ENCODE data around the gene ANTXRL. TPM values are rescaled to one million over a fixed set of nuclear protein-coding genes. Genes with fewer than 3 reads are reported as not detected.
"Not testable (repeated sequence)": the region's sequence is repeated elsewhere in the genome, so short reads cannot be mapped to it uniquely, and the experiment has no call there.

Gene ANTXRL
- total RNA-seq, 1 donor from 2014 or later, result not detected

DNA sequence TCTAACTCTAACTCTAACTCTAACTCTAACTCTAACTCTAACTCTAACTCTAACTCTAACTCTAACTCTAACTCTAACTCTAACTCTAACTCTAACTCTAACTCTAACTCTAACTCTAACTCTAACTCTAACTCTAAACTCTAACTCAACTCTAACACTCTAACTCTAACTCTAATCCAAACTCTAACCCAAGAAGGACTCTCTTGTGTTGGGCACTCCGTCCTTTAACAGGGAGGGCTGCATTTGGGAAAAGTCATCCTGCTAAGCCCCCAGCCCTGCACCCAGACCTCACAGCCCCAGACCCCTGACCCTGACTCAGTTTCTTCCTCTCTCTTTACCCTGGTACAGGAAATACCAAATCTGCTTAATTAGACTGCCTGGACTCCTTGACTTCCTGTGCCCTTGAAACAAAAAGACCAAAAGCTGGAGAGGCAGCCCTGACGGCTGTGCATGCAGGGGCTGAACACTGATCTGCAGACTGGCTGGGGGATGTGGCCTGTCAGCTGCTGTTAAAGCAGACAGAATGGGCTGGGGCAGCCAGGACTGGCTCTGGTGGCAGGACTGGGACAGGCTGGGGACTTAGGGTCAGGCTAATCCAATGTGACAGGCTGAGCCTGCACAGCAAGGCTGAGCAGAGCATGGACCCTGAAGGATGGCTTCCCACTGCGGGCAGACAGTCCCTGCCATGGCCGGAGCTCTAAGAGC lies 14.8 kb upstream of the ANTXRL start:
- not testable (repeated sequence) for H3K9ac ChIP-seq (ENCODE audit: low read length); DNase-seq (ENCODE audit: low read depth); H3K4me2 ChIP-seq (ENCODE audit: low read length); FAIRE-seq; H3K36me3 Mint-ChIP-seq (ENCODE audit: low read depth, unreplicated experiment); H3K4me3 Mint-ChIP-seq (ENCODE audit: unreplicated experiment); H3K9me3 Mint-ChIP-seq (ENCODE audit: unreplicated experiment); H3K36me3 ChIP-seq (ENCODE audit: insufficient read depth, low read length); H3K4me3 ChIP-seq (ENCODE audit: insufficient read depth, low read depth, low read length); H4K20me1 ChIP-seq (ENCODE audit: insufficient read depth, low read length); H3K4me1 Mint-ChIP-seq (ENCODE audit: low read depth, unreplicated experiment); H3K27ac Mint-ChIP-seq (ENCODE audit: unreplicated experiment); H3K4me1 ChIP-seq (ENCODE audit: insufficient read depth, low read length); H3K9me3 ChIP-seq (ENCODE audit: insufficient read depth, low read depth, low read length); H2AFZ ChIP-seq (ENCODE audit: low read depth, low read length); H3K27ac ChIP-seq (ENCODE audit: low read depth, low read length); H3K79me2 ChIP-seq (ENCODE audit: insufficient read depth, low read length); H3K27me3 ChIP-seq (ENCODE audit: insufficient read depth, low read length)
- peaks cover 29% of the 10 kb centered on the region for H3K27me3 Mint-ChIP-seq (ENCODE audit: low read depth, unreplicated experiment)

DNA sequence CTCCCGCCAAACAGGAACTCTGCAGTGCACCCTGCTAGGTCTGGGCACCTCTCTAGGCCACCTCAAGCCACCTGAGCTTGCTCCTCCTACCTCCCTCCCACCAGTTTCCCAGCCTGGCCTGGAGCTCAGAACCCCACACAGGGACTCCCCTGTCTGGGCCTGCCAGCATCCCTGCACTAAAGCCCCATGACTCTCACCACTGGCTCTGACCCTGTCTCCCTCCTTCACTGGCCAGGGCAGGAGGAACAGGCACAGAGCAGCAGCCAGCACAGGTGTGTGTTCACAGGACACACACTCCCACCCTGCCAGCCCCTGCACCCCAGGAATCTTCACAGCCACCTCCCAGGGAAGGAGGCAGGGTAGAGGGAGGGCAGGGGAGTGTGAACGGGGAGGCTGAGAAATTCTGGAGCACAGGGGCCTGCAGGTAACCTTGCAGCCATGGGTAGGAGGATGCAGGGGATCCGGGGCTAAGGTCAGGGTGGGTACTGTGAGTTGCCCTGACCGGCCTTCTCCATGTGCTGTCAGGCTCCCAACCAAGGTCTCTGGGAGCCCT lies 13.9 kb upstream of the ANTXRL start:
- Mint-ChIP-seq H3K27me3 (ENCODE audit: low read depth, unreplicated experiment) (peaks cover 30% of the 10 kb centered on the region), H3K4me3 (ENCODE audit: unreplicated experiment) (no peak overlapping the region), H3K27ac (ENCODE audit: unreplicated experiment) (no peak overlapping the region), H3K36me3 (ENCODE audit: low read depth, unreplicated experiment) (no peaks in the 10 kb centered on the region), H3K9me3 (ENCODE audit: unreplicated experiment) (no peaks in the 10 kb centered on the region), H3K4me1 (ENCODE audit: low read depth, unreplicated experiment) (peaks cover 9% of the 10 kb centered on the region)
- Histone ChIP-seq H3K36me3 (ENCODE audit: insufficient read depth, low read length) (no peaks in the 10 kb centered on the region), H4K20me1 (ENCODE audit: insufficient read depth, low read length) (no peaks in the 10 kb centered on the region), H3K4me1 (ENCODE audit: insufficient read depth, low read length) (no peaks in the 10 kb centered on the region), H3K79me2 (ENCODE audit: insufficient read depth, low read length) (no peaks in the 10 kb centered on the region), H2AFZ (ENCODE audit: low read depth, low read length) (no peak overlapping the region), H3K9ac (ENCODE audit: low read length) (no peak overlapping the region), H3K27me3 (ENCODE audit: insufficient read depth, low read length) (peaks cover 3% of the 10 kb centered on the region), H3K9me3 (ENCODE audit: insufficient read depth, low read depth, low read length) (no peaks in the 10 kb centered on the region), H3K4me2 (ENCODE audit: low read length) (no peak overlapping the region), H3K4me3 (ENCODE audit: insufficient read depth, low read depth, low read length) (no peak overlapping the region), H3K27ac (ENCODE audit: low read depth, low read length) (no peak overlapping the region)
- DNase-seq (ENCODE audit: low read depth), result no peak
- no peak for FAIRE-seq
- no peak for TF ChIP-seq EZH2 (IDR thresholded peaks at IDR 0.05; ENCODE audit: insufficient read depth, low read length)
- TF ChIP-seq, protein P1, sequence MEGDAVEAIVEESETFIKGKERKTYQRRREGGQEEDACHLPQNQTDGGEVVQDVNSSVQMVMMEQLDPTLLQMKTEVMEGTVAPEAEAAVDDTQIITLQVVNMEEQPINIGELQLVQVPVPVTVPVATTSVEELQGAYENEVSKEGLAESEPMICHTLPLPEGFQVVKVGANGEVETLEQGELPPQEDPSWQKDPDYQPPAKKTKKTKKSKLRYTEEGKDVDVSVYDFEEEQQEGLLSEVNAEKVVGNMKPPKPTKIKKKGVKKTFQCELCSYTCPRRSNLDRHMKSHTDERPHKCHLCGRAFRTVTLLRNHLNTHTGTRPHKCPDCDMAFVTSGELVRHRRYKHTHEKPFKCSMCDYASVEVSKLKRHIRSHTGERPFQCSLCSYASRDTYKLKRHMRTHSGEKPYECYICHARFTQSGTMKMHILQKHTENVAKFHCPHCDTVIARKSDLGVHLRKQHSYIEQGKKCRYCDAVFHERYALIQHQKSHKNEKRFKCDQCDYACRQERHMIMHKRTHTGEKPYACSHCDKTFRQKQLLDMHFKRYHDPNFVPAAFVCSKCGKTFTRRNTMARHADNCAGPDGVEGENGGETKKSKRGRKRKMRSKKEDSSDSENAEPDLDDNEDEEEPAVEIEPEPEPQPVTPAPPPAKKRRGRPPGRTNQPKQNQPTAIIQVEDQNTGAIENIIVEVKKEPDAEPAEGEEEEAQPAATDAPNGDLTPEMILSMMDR (IDR thresholded peaks at IDR 0.05; ENCODE audit: insufficient read depth, low read depth, low read length), result no peak

DNA sequence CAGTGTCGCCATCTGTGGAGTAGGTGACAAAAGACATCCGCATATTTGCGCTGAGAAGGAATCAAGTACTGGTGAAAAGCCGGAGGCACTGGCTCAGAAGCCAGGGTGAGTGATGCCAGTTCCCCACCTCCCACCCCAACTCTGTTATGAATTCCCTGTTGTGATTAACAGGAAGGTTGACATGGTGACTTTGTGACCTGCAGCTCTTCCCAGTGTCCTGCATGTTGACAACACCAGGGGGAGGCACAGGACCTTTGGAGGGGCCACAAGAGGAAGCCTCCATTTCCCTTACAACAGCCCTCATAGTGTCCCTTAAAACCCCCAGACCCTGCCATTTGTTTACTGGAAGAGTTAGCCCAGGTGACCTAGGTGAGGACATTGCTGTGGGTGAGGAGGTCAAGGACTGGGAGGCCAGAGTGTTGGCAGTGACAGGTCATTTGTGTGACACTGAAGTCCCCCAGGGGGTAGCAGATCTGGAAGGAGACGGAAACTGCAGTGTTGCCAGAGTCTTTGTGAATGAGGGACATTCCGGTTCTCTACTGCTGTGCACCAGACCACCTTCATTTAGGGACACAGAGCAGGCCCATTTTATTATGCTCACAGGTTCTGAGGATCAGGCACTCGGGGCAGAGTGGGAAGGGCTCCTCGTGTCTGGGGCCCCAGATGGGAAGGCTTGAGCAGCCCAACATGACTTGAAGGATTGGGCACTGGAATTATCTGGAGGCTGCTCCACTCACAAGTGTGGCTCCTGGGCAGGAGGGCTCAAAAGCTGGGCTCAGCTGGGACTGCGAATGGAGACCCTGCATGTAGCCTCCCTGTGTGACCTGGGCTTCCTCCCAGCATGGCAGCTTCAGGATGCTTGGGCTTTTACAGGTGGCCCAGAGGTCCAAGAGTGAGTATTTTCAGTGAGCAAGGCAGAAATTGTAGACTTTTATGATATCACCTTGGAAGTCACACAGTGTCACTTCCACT lies 13.0 kb upstream of the ANTXRL start:
- no peak overlapping the region for H3K9ac ChIP-seq (ENCODE audit: low read length)
- no peaks in the 10 kb centered on the region for H3K9me3 ChIP-seq (ENCODE audit: insufficient read depth, low read depth, low read length)
- no peak overlapping the region for H3K4me2 ChIP-seq (ENCODE audit: low read length)
- Mint-ChIP-seq H3K27me3 (ENCODE audit: low read depth, unreplicated experiment) (peaks cover 30% of the 10 kb centered on the region), H3K4me3 (ENCODE audit: unreplicated experiment) (no peak overlapping the region), H3K4me1 (ENCODE audit: low read depth, unreplicated experiment) (peaks cover 9% of the 10 kb centered on the region), H3K27ac (ENCODE audit: unreplicated experiment) (no peak overlapping the region), H3K9me3 (ENCODE audit: unreplicated experiment) (no peaks in the 10 kb centered on the region), H3K36me3 (ENCODE audit: low read depth, unreplicated experiment) (no peaks in the 10 kb centered on the region)
- peaks cover 3% of the 10 kb centered on the region for H3K27me3 ChIP-seq (ENCODE audit: insufficient read depth, low read length)
- FAIRE-seq, result no peak
- no peak for TF ChIP-seq EZH2 (IDR thresholded peaks at IDR 0.05; ENCODE audit: insufficient read depth, low read length)
- TF ChIP-seq, protein P1 (IDR thresholded peaks at IDR 0.05; ENCODE audit: insufficient read depth, low read depth, low read length), result no peak
- no peaks in the 10 kb centered on the region for H3K79me2 ChIP-seq (ENCODE audit: insufficient read depth, low read length)
- H4K20me1 ChIP-seq (ENCODE audit: insufficient read depth, low read length), result no peaks in the 10 kb centered on the region
- H3K27ac ChIP-seq (ENCODE audit: low read depth, low read length), result no peak overlapping the region
- H3K36me3 ChIP-seq (ENCODE audit: insufficient read depth, low read length), result no peaks in the 10 kb centered on the region
- no peak overlapping the region for H3K4me3 ChIP-seq (ENCODE audit: insufficient read depth, low read depth, low read length)
- no peaks in the 10 kb centered on the region for H3K4me1 ChIP-seq (ENCODE audit: insufficient read depth, low read length)
- no peak for DNase-seq (ENCODE audit: low read depth)
- no peak overlapping the region for H2AFZ ChIP-seq (ENCODE audit: low read depth, low read length)

All from astrocyte (in vitro differentiated cells and primary cell).